Neural progenitor cell (in vitro differentiated cells): ENCODE data around the gene PAFAH2. TPM values are rescaled to one million over a fixed set of nuclear protein-coding genes. Genes with fewer than 3 reads are reported as not detected.

ENCODE experiments used
- DNase-seq: peaks from one replicate; pipeline ENCODE4 v3.0.0-alpha.2; 2016; ENCODE audit warnings: low spot score
- H2AFZ ChIP-seq: fragments of 200-600 bp; sonication (generic); replicated peaks from 2 replicates; pipeline ENCODE4 v1.6.1; 2016; ENCODE audit warnings: antibody characterized with exemption
- H3F3A ChIP-seq: fragments of 200-600 bp; sonication (generic); 2 replicates; pipeline ENCODE4 v1.6.1; 2016; ENCODE audit warnings: antibody characterized with exemption, low read depth
- H3K27ac ChIP-seq: fragments of 200-600 bp; sonication (generic); 2 replicates; pipeline ENCODE4 v1.5.1; 2016; ENCODE audit warnings: mild to moderate bottlenecking
- H3K27me3 ChIP-seq: fragments of 200-600 bp; sonication (generic); 2 replicates; pipeline ENCODE4 v1.6.1; 2016; ENCODE audit warnings: mild to moderate bottlenecking, moderate library complexity
- H3K36me3 ChIP-seq: fragments of 200-600 bp; sonication (generic); 2 replicates; pipeline ENCODE4 v1.5.1; 2016
- H3K4me1 ChIP-seq: fragments of 200-600 bp; sonication (generic); 2 replicates; pipeline ENCODE4 v1.6.1; 2016; ENCODE audit warnings: mixed run types
- H3K4me2 ChIP-seq: fragments of 200-600 bp; sonication (generic); 2 replicates; pipeline ENCODE4 v1.6.1; 2016
- H3K4me3 ChIP-seq: fragments of 200-600 bp; sonication (generic); 2 replicates; pipeline ENCODE4 v1.5.1; 2016
- H3K79me2 ChIP-seq: fragments of 200-600 bp; sonication (generic); 2 replicates; pipeline ENCODE4 v1.6.1; 2016; ENCODE audit warnings: low read depth
- H3K9ac ChIP-seq: fragments of 200-600 bp; sonication (generic); 2 replicates; pipeline ENCODE4 v1.6.1; 2016
- H3K9me3 ChIP-seq: fragments of 200-600 bp; sonication (generic); 2 replicates; pipeline ENCODE4 v1.5.1; 2016; ENCODE audit warnings: low read depth
- H4K20me1 ChIP-seq: fragments of 200-600 bp; sonication (generic); 2 replicates; pipeline ENCODE4 v1.6.1; 2016; ENCODE audit warnings: low read depth
- H3K27ac Mint-ChIP-seq: 3 replicates; pipeline ENCODE4 v1.8.0; 2021; ENCODE audit warnings: mixed read lengths
- H3K27me3 Mint-ChIP-seq: 2 replicates; pipeline ENCODE4 v1.8.0; 2022; ENCODE audit warnings: low read depth, mild to moderate bottlenecking, inconsistent platforms, moderate library complexity, mixed read lengths; ENCODE audit not compliant: insufficient read depth
- H3K36me3 Mint-ChIP-seq: 3 replicates; pipeline ENCODE4 v1.8.0; 2021; ENCODE audit warnings: mixed read lengths
- H3K4me1 Mint-ChIP-seq: 3 replicates; pipeline ENCODE4 v1.8.0; 2021; ENCODE audit warnings: mixed read lengths
- H3K4me3 Mint-ChIP-seq: 3 replicates; pipeline ENCODE4 v1.8.0; 2021; ENCODE audit warnings: mild to moderate bottlenecking, moderate library complexity, mixed read lengths
- H3K9me3 Mint-ChIP-seq: 3 replicates; pipeline ENCODE4 v1.8.0; 2020; ENCODE audit warnings: mixed read lengths
- EZH2 ChIP-seq: fragments of 200-600 bp; sonication (generic); IDR thresholded peaks from 2 replicates; pipeline ENCODE4 v1.6.1; 2017; ENCODE audit warnings: antibody characterized with exemption, mild to moderate bottlenecking, moderate library complexity
- EZH2phosphoT487 ChIP-seq: fragments of 200-600 bp; sonication (generic); IDR thresholded peaks from 2 replicates; pipeline ENCODE4 v1.6.1; 2017; ENCODE audit warnings: antibody characterized with exemption
- total RNA-seq: library from RNA; depleted of rRNA; stranded (reverse); fragments of >200 nt; gene quantifications from 2 replicates; pipeline ENCODE4 v1.2.3, GENCODE V29; 2015; ENCODE audit warnings: low replicate concordance
- TF ChIP-seq, protein P1 (sequence below): fragments of 200-600 bp; sonication (generic); IDR thresholded peaks from 2 replicates; pipeline ENCODE4 v1.5.1; 2017; ENCODE audit warnings: antibody characterized with exemption, mild to moderate bottlenecking

PAFAH2 gene
- total RNA-seq: 16.6 and 18.2 TPM in 2 replicates

GRCh38 chr1:25997828-25998761 lies at the start of gene PAFAH2:
TSS of gene PAFAH2 (minus strand) at chr1:25998063. CDS start at chr1:25990816, 7,247 bp downstream.
- Histone ChIP-seq H4K20me1 (peaks cover 7% of the 10 kb centered on the region), H3K4me2 (peak within 1 kb of the TSS; percentile 85), H3K27me3 (no peaks in the 10 kb centered on the region), H3K36me3 (no peaks in the 10 kb centered on the region), H3K79me2 (peaks cover 24% of the 10 kb centered on the region), H3K27ac (no peak within 1 kb of the TSS), H3K4me1 (peaks cover 22% of the 10 kb centered on the region), H3F3A (peaks cover 11% of the 10 kb centered on the region), H3K4me3 (peak within 1 kb of the TSS; percentile 82), H3K9me3 (no peaks in the 10 kb centered on the region), H2AFZ (peak within 1 kb of the TSS; percentile 70), H3K9ac (peak within 1 kb of the TSS; percentile 56)
- H3K4me1 Mint-ChIP-seq: peaks cover 45% of the 10 kb centered on the region
- peaks cover 14% of the 10 kb centered on the region for H3K27me3 Mint-ChIP-seq
- peak; percentile 99 for DNase-seq
- TF ChIP-seq, protein P1, sequence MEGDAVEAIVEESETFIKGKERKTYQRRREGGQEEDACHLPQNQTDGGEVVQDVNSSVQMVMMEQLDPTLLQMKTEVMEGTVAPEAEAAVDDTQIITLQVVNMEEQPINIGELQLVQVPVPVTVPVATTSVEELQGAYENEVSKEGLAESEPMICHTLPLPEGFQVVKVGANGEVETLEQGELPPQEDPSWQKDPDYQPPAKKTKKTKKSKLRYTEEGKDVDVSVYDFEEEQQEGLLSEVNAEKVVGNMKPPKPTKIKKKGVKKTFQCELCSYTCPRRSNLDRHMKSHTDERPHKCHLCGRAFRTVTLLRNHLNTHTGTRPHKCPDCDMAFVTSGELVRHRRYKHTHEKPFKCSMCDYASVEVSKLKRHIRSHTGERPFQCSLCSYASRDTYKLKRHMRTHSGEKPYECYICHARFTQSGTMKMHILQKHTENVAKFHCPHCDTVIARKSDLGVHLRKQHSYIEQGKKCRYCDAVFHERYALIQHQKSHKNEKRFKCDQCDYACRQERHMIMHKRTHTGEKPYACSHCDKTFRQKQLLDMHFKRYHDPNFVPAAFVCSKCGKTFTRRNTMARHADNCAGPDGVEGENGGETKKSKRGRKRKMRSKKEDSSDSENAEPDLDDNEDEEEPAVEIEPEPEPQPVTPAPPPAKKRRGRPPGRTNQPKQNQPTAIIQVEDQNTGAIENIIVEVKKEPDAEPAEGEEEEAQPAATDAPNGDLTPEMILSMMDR: peak; percentile 94
- no peak for TF ChIP-seq EZH2phosphoT487
- TF ChIP-seq EZH2: peak; percentile 53
- peak within 1 kb of the TSS; percentile 91 for H3K27ac Mint-ChIP-seq
- no peaks in the 10 kb centered on the region for H3K9me3 Mint-ChIP-seq
- peaks cover 1% of the 10 kb centered on the region for H3K36me3 Mint-ChIP-seq
- peak within 1 kb of the TSS; percentile 88 for H3K4me3 Mint-ChIP-seq

DNA sequence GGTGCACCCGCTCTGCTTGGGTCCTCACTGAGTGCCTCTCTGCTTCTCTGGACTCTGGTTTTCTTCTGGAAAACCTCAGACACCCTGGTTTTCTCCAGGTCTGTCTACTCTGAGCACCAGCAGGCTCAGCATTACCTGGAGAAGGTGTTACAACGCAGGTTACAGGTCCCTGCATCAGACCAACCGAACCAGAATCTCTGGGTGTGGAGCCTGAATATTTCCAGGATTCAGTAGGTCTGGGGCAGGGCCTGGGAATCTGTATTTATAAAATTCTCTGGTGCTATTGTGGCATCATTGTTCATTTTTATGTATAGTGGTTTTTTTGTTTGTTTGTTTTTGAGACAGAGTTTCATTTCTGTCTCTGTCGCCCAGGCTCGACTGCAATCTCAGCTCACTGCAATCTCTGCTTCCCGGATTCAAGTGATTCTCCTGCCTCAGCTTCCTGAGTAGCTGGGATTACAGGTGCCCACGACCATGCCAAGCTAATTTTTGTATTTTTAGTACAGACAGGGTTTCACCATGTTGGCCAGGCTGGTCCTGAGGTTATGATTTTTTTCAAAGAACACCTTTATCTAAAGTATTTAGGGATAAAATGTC lies 49.5 kb upstream of the PAFAH2 start:
- no peaks in the 10 kb centered on the region for H3K36me3 Mint-ChIP-seq
- TF ChIP-seq EZH2phosphoT487 (no peak), EZH2 (no peak)
- TF ChIP-seq, protein P1: no peak
- Histone ChIP-seq H3K36me3 (no peaks in the 10 kb centered on the region), H2AFZ (no peak overlapping the region), H4K20me1 (peaks cover 9% of the 10 kb centered on the region), H3K9me3 (no peaks in the 10 kb centered on the region), H3K4me2 (no peak overlapping the region), H3K79me2 (no peaks in the 10 kb centered on the region), H3K4me1 (peaks cover 16% of the 10 kb centered on the region), H3K27ac (no peak overlapping the region), H3F3A (peaks cover 11% of the 10 kb centered on the region), H3K4me3 (no peak overlapping the region), H3K27me3 (peaks cover 99% of the 10 kb centered on the region), H3K9ac (no peak overlapping the region)
- peaks cover 56% of the 10 kb centered on the region for H3K27me3 Mint-ChIP-seq
- H3K4me1 Mint-ChIP-seq: peaks cover 6% of the 10 kb centered on the region
- DNase-seq: no peak
- no peak overlapping the region for H3K27ac Mint-ChIP-seq
- no peaks in the 10 kb centered on the region for H3K9me3 Mint-ChIP-seq
- peak overlapping the region; percentile 35 for H3K4me3 Mint-ChIP-seq

GRCh38 chr1:26046246-26047095 lies 48.6 kb upstream of the PAFAH2 start:
- Histone ChIP-seq H3K4me2 (peak overlapping the region; percentile 88), H3K9ac (no peak overlapping the region), H2AFZ (peak overlapping the region; percentile 87), H3K9me3 (no peaks in the 10 kb centered on the region), H3K4me3 (peak overlapping the region; percentile 49), H3K79me2 (no peaks in the 10 kb centered on the region), H3K27ac (no peak overlapping the region), H3F3A (peaks cover 11% of the 10 kb centered on the region), H4K20me1 (peaks cover 9% of the 10 kb centered on the region), H3K27me3 (peaks cover 100% of the 10 kb centered on the region), H3K36me3 (no peaks in the 10 kb centered on the region), H3K4me1 (peaks cover 16% of the 10 kb centered on the region)
- peak overlapping the region; percentile 75 for H3K4me3 Mint-ChIP-seq
- DNase-seq: peak; percentile 47
- H3K9me3 Mint-ChIP-seq: no peaks in the 10 kb centered on the region
- H3K36me3 Mint-ChIP-seq: no peaks in the 10 kb centered on the region
- H3K4me1 Mint-ChIP-seq: peaks cover 6% of the 10 kb centered on the region
- peaks cover 57% of the 10 kb centered on the region for H3K27me3 Mint-ChIP-seq
- H3K27ac Mint-ChIP-seq: no peak overlapping the region
- TF ChIP-seq EZH2: peak; percentile 95
- TF ChIP-seq, protein P1: no peak
- TF ChIP-seq EZH2phosphoT487: peak; percentile 88
